ENCODE measurements around the gene GJB1.

GJB1 gene

GRCh38 chrX:71195964-71196649 is 26.9 kb upstream of the GJB1 start:
- TF ChIP-seq CTCF (conservative IDR thresholded peaks at IDR 0.05; ENCODE audit: low read length), result no peak
- no peak for DNase-seq (ENCODE audit: low read depth)
- no peak overlapping the region for H3K4me3 ChIP-seq (ENCODE audit: low read length)

- no peak for DNase-seq (ENCODE audit: low read depth)
- no peak for TF ChIP-seq CTCF (conservative IDR thresholded peaks at IDR 0.05; ENCODE audit: low read length)
- H3K4me3 ChIP-seq (ENCODE audit: low read length), result no peak overlapping the region
Measured at GRCh38 chrX:71198066-71198465, 25.0 kb upstream of the GJB1 start.

- no peak overlapping the region for H3K4me3 ChIP-seq (ENCODE audit: low read length)
- DNase-seq (ENCODE audit: low read depth), result no peak
- TF ChIP-seq CTCF (conservative IDR thresholded peaks at IDR 0.05; ENCODE audit: low read length), result no peak
Measured at GRCh38 chrX:71199252-71200008, 23.6 kb upstream of the GJB1 start.

GRCh38 chrX:71210816-71211215 is 12.2 kb upstream of the GJB1 start:
- peak; percentile 66 for DNase-seq (ENCODE audit: low read depth)
- no peak for TF ChIP-seq CTCF (conservative IDR thresholded peaks at IDR 0.05; ENCODE audit: low read length)
- H3K4me3 ChIP-seq (ENCODE audit: low read length), result no peak overlapping the region

- DNase-seq (ENCODE audit: low read depth), result no peak
- no peak for TF ChIP-seq CTCF (conservative IDR thresholded peaks at IDR 0.05; ENCODE audit: low read length)
- H3K4me3 ChIP-seq (ENCODE audit: low read length), result no peak overlapping the region
Measured at GRCh38 chrX:71212536-71212935, 10.5 kb upstream of the GJB1 start.

- no peak for TF ChIP-seq CTCF (conservative IDR thresholded peaks at IDR 0.05; ENCODE audit: low read length)
- DNase-seq (ENCODE audit: low read depth), result no peak
Measured at GRCh38 chrX:71214152-71214551, 8.9 kb upstream of the GJB1 start.

More at GRCh38 chrX:71214152-71214551, 8.9 kb upstream of the GJB1 start:
- H3K4me3 ChIP-seq (ENCODE audit: low read length), result no peak overlapping the region
